GM13976 (cell line): ENCODE data around the gene PCSK6.

Experiments used
- DNase-seq: peaks from one replicate; pipeline ENCODE4 v3.0.0; 2012; ENCODE audit warnings: low spot score
- CTCF ChIP-seq: IDR thresholded peaks from 2 replicates; pipeline ENCODE4 v1.5.1; 2012; ENCODE audit warnings: borderline replicate concordance, mild to moderate bottlenecking; ENCODE audit not compliant: insufficient read depth; ENCODE audit errors: extremely low read depth, missing control alignments, control extremely low read depth
- in situ Hi-C: fragments of 300-500 bp; cut with MboI; formaldehyde crosslinking; loops from one replicate; pipeline ENCODE4 v1.12.0; 2022; ENCODE audit warnings: low sequenced_read_pairs, mixed read lengths, inconsistent platforms; ENCODE audit not compliant: unreplicated experiment

Gene PCSK6

GRCh38 chr15:101390462-101390861 is 99.0 kb downstream of the PCSK6 start:
- in situ Hi-C loops = no loop called here

GRCh38 chr15:101390060-101390459 is 99.4 kb downstream of the PCSK6 start:
- in situ Hi-C loops = no loop called here
- no peak for TF ChIP-seq CTCF

More at GRCh38 chr15:101390462-101390861, 99.0 kb downstream of the PCSK6 start:
- DNase-seq = no peak
- no peak for TF ChIP-seq CTCF

GRCh38 chr15:101389362-101389761 is 100.1 kb downstream of the PCSK6 start:
- no peak for TF ChIP-seq CTCF
- in situ Hi-C loops = no loop called here
- DNase-seq = no peak

More at GRCh38 chr15:101390060-101390459, 99.4 kb downstream of the PCSK6 start:
- DNase-seq = no peak

- DNase-seq = no peak
- in situ Hi-C loops = no loop called here
- no peak for TF ChIP-seq CTCF
These were observed 101.5 kb downstream of the PCSK6 start for GRCh38 chr15:101388046-101388445.

- in situ Hi-C loops = no loop called here
- no peak for TF ChIP-seq CTCF
- DNase-seq = no peak
These were observed 101.9 kb downstream of the PCSK6 start for GRCh38 chr15:101387574-101387973.

GRCh38 chr15:101386967-101387366 is 102.5 kb downstream of the PCSK6 start:
- DNase-seq = no peak
- TF ChIP-seq CTCF = no peak
- in situ Hi-C loops = no loop called here

GRCh38 chr15:101386006-101386405 is 103.5 kb downstream of the PCSK6 start:
- TF ChIP-seq CTCF = no peak
- in situ Hi-C loops = no loop called here
- DNase-seq = no peak
